ENCODE measurements around the gene METTL21C.

The METTL21C gene

DNA sequence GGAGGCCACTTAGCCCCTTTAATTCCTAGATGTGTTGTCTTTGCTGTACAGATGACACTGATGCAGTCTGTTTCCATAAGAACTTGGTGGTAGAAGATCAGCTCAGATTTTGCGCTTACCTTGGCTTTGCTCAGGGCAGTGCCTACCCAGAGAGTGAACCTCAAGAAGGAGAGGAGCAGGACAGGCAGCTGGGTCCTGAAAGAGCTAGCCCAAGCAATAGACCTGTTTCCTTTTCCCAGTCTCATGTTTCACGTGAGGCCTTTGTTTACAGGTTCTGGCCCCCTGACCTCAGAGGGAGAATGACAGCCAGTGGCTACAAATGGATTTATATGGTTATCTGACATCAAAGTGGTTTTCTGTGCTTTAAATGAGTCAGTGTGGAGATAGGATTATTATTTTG is 40.1 kb downstream of the METTL21C start:
- Histone ChIP-seq H3K4me3 (ENCODE audit: low read length, poor library complexity, severe bottlenecking) (no peak overlapping the region), H3K27me3 (ENCODE audit: insufficient read depth, low read length, poor library complexity, severe bottlenecking) (no peaks in the 10 kb centered on the region), H3K9me3 (ENCODE audit: insufficient read depth, low read depth, low read length) (no peaks in the 10 kb centered on the region), H3K9ac (ENCODE audit: low read depth, low read length, poor library complexity, severe bottlenecking) (no peak overlapping the region), H4K20me1 (ENCODE audit: insufficient read depth, low read length, poor library complexity, severe bottlenecking) (no peaks in the 10 kb centered on the region), H3F3A (ENCODE audit: low read depth) (no peaks in the 10 kb centered on the region), H3K4me1 (ENCODE audit: insufficient read depth, low read length, poor library complexity, severe bottlenecking) (no peaks in the 10 kb centered on the region), H3K36me3 (ENCODE audit: insufficient read depth, low read length) (peaks cover 54% of the 10 kb centered on the region), H2AFZ (ENCODE audit: low read length) (no peak overlapping the region), H3K79me2 (ENCODE audit: insufficient read depth, low read length) (no peaks in the 10 kb centered on the region), H3K9me2 (replicated peaks; ENCODE audit: low read depth, low read length) (no peaks in the 10 kb centered on the region), H3K4me2 (ENCODE audit: low read depth, low read length, poor library complexity, severe bottlenecking) (no peak overlapping the region)
- no peak for TF ChIP-seq EZH2phosphoT487 (IDR thresholded peaks at IDR 0.05; ENCODE audit: borderline replicate concordance)
- TF ChIP-seq, protein P1, sequence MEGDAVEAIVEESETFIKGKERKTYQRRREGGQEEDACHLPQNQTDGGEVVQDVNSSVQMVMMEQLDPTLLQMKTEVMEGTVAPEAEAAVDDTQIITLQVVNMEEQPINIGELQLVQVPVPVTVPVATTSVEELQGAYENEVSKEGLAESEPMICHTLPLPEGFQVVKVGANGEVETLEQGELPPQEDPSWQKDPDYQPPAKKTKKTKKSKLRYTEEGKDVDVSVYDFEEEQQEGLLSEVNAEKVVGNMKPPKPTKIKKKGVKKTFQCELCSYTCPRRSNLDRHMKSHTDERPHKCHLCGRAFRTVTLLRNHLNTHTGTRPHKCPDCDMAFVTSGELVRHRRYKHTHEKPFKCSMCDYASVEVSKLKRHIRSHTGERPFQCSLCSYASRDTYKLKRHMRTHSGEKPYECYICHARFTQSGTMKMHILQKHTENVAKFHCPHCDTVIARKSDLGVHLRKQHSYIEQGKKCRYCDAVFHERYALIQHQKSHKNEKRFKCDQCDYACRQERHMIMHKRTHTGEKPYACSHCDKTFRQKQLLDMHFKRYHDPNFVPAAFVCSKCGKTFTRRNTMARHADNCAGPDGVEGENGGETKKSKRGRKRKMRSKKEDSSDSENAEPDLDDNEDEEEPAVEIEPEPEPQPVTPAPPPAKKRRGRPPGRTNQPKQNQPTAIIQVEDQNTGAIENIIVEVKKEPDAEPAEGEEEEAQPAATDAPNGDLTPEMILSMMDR (conservative IDR thresholded peaks at IDR 0.05; ENCODE audit: low read length) = no peak

DNA sequence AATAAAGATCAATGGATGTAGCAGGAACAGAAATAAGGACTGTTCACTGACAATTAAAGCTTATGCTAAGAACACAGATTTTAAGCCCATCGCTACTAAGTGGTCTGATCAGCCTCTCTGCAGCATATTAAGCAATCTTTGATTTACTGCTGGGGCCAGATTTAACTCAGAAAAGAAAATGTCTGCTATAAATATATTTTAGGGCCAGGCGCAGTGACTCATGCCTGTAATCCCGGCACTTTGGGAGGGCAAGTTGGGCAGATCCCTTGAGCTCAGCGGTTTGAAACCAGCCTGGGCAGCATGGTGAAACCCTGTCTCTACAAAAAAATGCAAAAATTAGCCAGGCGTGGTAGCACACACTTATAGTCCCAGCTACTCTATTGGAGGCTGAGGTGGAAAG is 43.0 kb downstream of the METTL21C start:
- no peak overlapping the region for H3K4me3 ChIP-seq (ENCODE audit: low read length, poor library complexity, severe bottlenecking)
- H3K27me3 ChIP-seq (ENCODE audit: insufficient read depth, low read length, poor library complexity, severe bottlenecking) = no peaks in the 10 kb centered on the region
- no peak for TF ChIP-seq EZH2phosphoT487 (IDR thresholded peaks at IDR 0.05; ENCODE audit: borderline replicate concordance)
- TF ChIP-seq, protein P1 (conservative IDR thresholded peaks at IDR 0.05; ENCODE audit: low read length) = no peak
- H3K4me1 ChIP-seq (ENCODE audit: insufficient read depth, low read length, poor library complexity, severe bottlenecking) = no peaks in the 10 kb centered on the region
- no peaks in the 10 kb centered on the region for H3K9me2 ChIP-seq (replicated peaks; ENCODE audit: low read depth, low read length)
- H3K9me3 ChIP-seq (ENCODE audit: insufficient read depth, low read depth, low read length) = no peaks in the 10 kb centered on the region
- H2AFZ ChIP-seq (ENCODE audit: low read length) = no peak overlapping the region
- H3K9ac ChIP-seq (ENCODE audit: low read depth, low read length, poor library complexity, severe bottlenecking) = no peak overlapping the region
- H3F3A ChIP-seq (ENCODE audit: low read depth) = no peaks in the 10 kb centered on the region
- no peaks in the 10 kb centered on the region for H4K20me1 ChIP-seq (ENCODE audit: insufficient read depth, low read length, poor library complexity, severe bottlenecking)
- no peak overlapping the region for H3K4me2 ChIP-seq (ENCODE audit: low read depth, low read length, poor library complexity, severe bottlenecking)
- peaks cover 62% of the 10 kb centered on the region for H3K36me3 ChIP-seq (ENCODE audit: insufficient read depth, low read length)
- no peaks in the 10 kb centered on the region for H3K79me2 ChIP-seq (ENCODE audit: insufficient read depth, low read length)

DNA sequence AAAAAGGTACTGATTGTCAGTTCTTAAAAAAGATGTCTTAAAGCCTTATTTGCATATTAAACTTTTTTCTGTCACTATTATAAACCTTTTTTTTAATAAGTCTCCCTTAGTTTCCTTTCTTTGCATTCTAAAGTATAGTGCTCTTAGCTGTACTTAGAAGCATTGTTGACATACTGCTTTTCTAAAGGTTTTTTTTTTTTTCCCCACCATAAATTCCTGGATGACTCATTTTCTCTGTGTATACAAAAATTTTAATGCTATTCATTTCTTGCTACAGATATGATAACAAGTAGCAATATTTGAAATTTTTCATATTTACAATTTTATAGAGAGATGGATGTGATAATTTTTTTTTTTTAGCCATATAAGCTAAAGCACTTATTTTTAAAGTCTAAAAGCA is 43.5 kb downstream of the METTL21C start:
- no peaks in the 10 kb centered on the region for H3K9me2 ChIP-seq (replicated peaks; ENCODE audit: low read depth, low read length)
- H3K4me3 ChIP-seq (ENCODE audit: low read length, poor library complexity, severe bottlenecking) = no peak overlapping the region
- H3K79me2 ChIP-seq (ENCODE audit: insufficient read depth, low read length) = no peaks in the 10 kb centered on the region
- H3K9me3 ChIP-seq (ENCODE audit: insufficient read depth, low read depth, low read length) = no peaks in the 10 kb centered on the region
- peaks cover 67% of the 10 kb centered on the region for H3K36me3 ChIP-seq (ENCODE audit: insufficient read depth, low read length)
- H3K4me1 ChIP-seq (ENCODE audit: insufficient read depth, low read length, poor library complexity, severe bottlenecking) = no peaks in the 10 kb centered on the region
- H3K27me3 ChIP-seq (ENCODE audit: insufficient read depth, low read length, poor library complexity, severe bottlenecking) = no peaks in the 10 kb centered on the region
- no peak overlapping the region for H3K4me2 ChIP-seq (ENCODE audit: low read depth, low read length, poor library complexity, severe bottlenecking)
- TF ChIP-seq, protein P1 (conservative IDR thresholded peaks at IDR 0.05; ENCODE audit: low read length) = no peak
- no peak for TF ChIP-seq EZH2phosphoT487 (IDR thresholded peaks at IDR 0.05; ENCODE audit: borderline replicate concordance)
- H3K9ac ChIP-seq (ENCODE audit: low read depth, low read length, poor library complexity, severe bottlenecking) = no peak overlapping the region
- H4K20me1 ChIP-seq (ENCODE audit: insufficient read depth, low read length, poor library complexity, severe bottlenecking) = no peaks in the 10 kb centered on the region
- no peaks in the 10 kb centered on the region for H3F3A ChIP-seq (ENCODE audit: low read depth)
- H2AFZ ChIP-seq (ENCODE audit: low read length) = no peak overlapping the region
